HL-60 (cell line): Measurements from ENCODE around the gene KBTBD13.

ENCODE experiments used
- CTCF ChIP-seq: IDR thresholded peaks from one replicate; pipeline ENCODE4 v1.5.1; 2011; ENCODE audit warnings: low read length, control low read depth, inconsistent platforms; ENCODE audit not compliant: insufficient read depth
- GABPA ChIP-seq: IDR thresholded peaks from 2 replicates; pipeline ENCODE4 v1.6.1; 2012; ENCODE audit warnings: low read depth
- POLR2AphosphoS5 ChIP-seq: IDR thresholded peaks from 2 replicates; pipeline ENCODE4 v1.6.1; 2012; ENCODE audit warnings: low read depth
- REST ChIP-seq: IDR thresholded peaks from 2 replicates; pipeline ENCODE4 v1.6.1; 2012; ENCODE audit warnings: low read depth; ENCODE audit not compliant: insufficient replicate concordance
- SPI1 ChIP-seq: IDR thresholded peaks from 2 replicates; pipeline ENCODE4 v1.6.1; 2012; ENCODE audit warnings: low read depth, mild to moderate bottlenecking, borderline replicate concordance

GRCh38 chr15:65067317-65067644 lies 9.3 kb upstream of the KBTBD13 start:
- TF ChIP-seq CTCF (no peak), GABPA (no peak), SPI1 (no peak), POLR2AphosphoS5 (no peak), REST (no peak)
